Pons (tissue), 1 donor: Measurements from ENCODE around the gene CA5A.
"Not testable (repeated sequence)": the region's sequence is repeated elsewhere in the genome, so short reads cannot be mapped to it uniquely, and the experiment has no call there.

Experiments used
- DNase-seq: peaks from one replicate; pipeline ENCODE4 v3.0.0-alpha.2; 2016; ENCODE audit warnings: low spot score

CA5A gene

GRCh38 chr16:87936375-87937230 is at the start of gene CA5A:
TSS of gene CA5A (minus strand) at chr16:87936529. CDS start at chr16:87936450, 79 bp downstream.
- DNase-seq: no peak

- DNase-seq: not testable (repeated sequence)
Observed at GRCh38 chr16:87985493-87985892, 49.2 kb upstream of the CA5A start.

- no peak for DNase-seq
Observed at GRCh38 chr16:87984632-87985267, 48.4 kb upstream of the CA5A start.

GRCh38 chr16:87984180-87984579 is 47.9 kb upstream of the CA5A start:
- DNase-seq: not testable (repeated sequence)

GRCh38 chr16:87983737-87984097 is 47.4 kb upstream of the CA5A start:
- not testable (repeated sequence) for DNase-seq

- DNase-seq: not testable (repeated sequence)
Observed at GRCh38 chr16:87983072-87983736, 46.9 kb upstream of the CA5A start.

GRCh38 chr16:87982581-87983041 is 46.3 kb upstream of the CA5A start:
- no peak for DNase-seq

- not testable (repeated sequence) for DNase-seq
Observed at GRCh38 chr16:87981376-87981775, 45.0 kb upstream of the CA5A start.

- DNase-seq: not testable (repeated sequence)
Observed at GRCh38 chr16:87979911-87980630, 43.7 kb upstream of the CA5A start.

GRCh38 chr16:87979352-87979751 is 43.0 kb upstream of the CA5A start:
- DNase-seq: no peak

- DNase-seq: no peak
Observed at GRCh38 chr16:87978127-87978526, 41.8 kb upstream of the CA5A start.

GRCh38 chr16:87976665-87977064 is 40.3 kb upstream of the CA5A start:
- no peak for DNase-seq

GRCh38 chr16:87974178-87974577 is 37.8 kb upstream of the CA5A start:
- DNase-seq: no peak

GRCh38 chr16:87973717-87974116 is 37.4 kb upstream of the CA5A start:
- no peak for DNase-seq

GRCh38 chr16:87971933-87972332 is 35.6 kb upstream of the CA5A start:
- no peak for DNase-seq

- no peak for DNase-seq
Observed at GRCh38 chr16:87970186-87970585, 33.9 kb upstream of the CA5A start.

GRCh38 chr16:87968541-87968940 is 32.2 kb upstream of the CA5A start:
- DNase-seq: no peak

- no peak for DNase-seq
Observed at GRCh38 chr16:87966685-87967185, 30.4 kb upstream of the CA5A start.

GRCh38 chr16:87966064-87966645 is 29.8 kb upstream of the CA5A start:
- DNase-seq: no peak

- no peak for DNase-seq
Observed at GRCh38 chr16:87965417-87965816, 29.1 kb upstream of the CA5A start.

- no peak for DNase-seq
Observed at GRCh38 chr16:87964049-87964659, 27.8 kb upstream of the CA5A start.
